WTC11 (cell line): ENCODE data around the gene BANF2. TPM values are rescaled to one million over a fixed set of nuclear protein-coding genes. Genes with fewer than 3 reads are reported as not detected.

Experiments
- ATAC-seq: fragments of 200-7000 bp; cut with Tn5 transposase; 2 replicates; pipeline ENCODE4 v1.10.0; 2021; ENCODE audit warnings: mild to moderate bottlenecking, moderate library complexity
- CTCF ChIA-PET: fragments of 300-600 bp; sonication (Branson Sonifier 250); formaldehyde crosslinking; loops from one replicate; lab custom pipeline; 2021; ENCODE audit warnings: antibody characterized with exemption; lab: Charles Lee
- POLR2A ChIA-PET: fragments of 350-600 bp; sonication (Branson Sonifier 250); formaldehyde crosslinking; loops from one replicate; lab custom pipeline; 2021; ENCODE audit warnings: antibody characterized with exemption; lab: Charles Lee
- DNase-seq: peaks from one replicate; pipeline ENCODE4 v3.0.0; 2021; ENCODE audit warnings: low spot score
- H3K27ac Mint-ChIP-seq: 2 replicates; pipeline ENCODE4 v1.8.0; 2021; ENCODE audit warnings: mixed read lengths
- H3K27me3 Mint-ChIP-seq: 2 replicates; pipeline ENCODE4 v1.8.0; 2021; ENCODE audit warnings: low read depth, mild to moderate bottlenecking, moderate library complexity, mixed read lengths
- H3K36me3 Mint-ChIP-seq: 2 replicates; pipeline ENCODE4 v1.8.0; 2021; ENCODE audit warnings: mixed read lengths
- H3K4me1 Mint-ChIP-seq: 2 replicates; pipeline ENCODE4 v1.8.0; 2022; ENCODE audit warnings: mixed read lengths
- H3K4me3 Mint-ChIP-seq: 2 replicates; pipeline ENCODE4 v1.8.0; 2021; ENCODE audit warnings: mild to moderate bottlenecking, moderate library complexity, mixed read lengths
- H3K9me3 Mint-ChIP-seq: 2 replicates; pipeline ENCODE4 v1.8.0; 2021; ENCODE audit warnings: mixed read lengths
- ATF1 ChIP-seq: sonication (generic); formaldehyde crosslinking; IDR thresholded peaks from 2 replicates; pipeline ENCODE4 v1.8.1; 2023; ENCODE audit warnings: mild to moderate bottlenecking, moderate library complexity, missing genetic modification reagents
- CBFB ChIP-seq: sonication (generic); formaldehyde crosslinking; IDR thresholded peaks from 2 replicates; pipeline ENCODE4 v1.8.1; 2022; ENCODE audit warnings: mild to moderate bottlenecking, low read depth, missing genetic modification reagents
- GABPB1 ChIP-seq: sonication (generic); formaldehyde crosslinking; IDR thresholded peaks from 2 replicates; pipeline ENCODE4 v1.8.1; 2023; ENCODE audit warnings: mild to moderate bottlenecking, missing genetic modification reagents
- HMGA2 ChIP-seq: fragments of 250-450 bp; sonication (Bioruptor Pico); IDR thresholded peaks from 2 replicates; pipeline ENCODE4 v1.4.0; 2021; ENCODE audit warnings: mild to moderate bottlenecking, moderate library complexity
- IRF2 ChIP-seq: sonication (generic); formaldehyde crosslinking; IDR thresholded peaks from 2 replicates; pipeline ENCODE4 v1.8.0; 2022; ENCODE audit warnings: low read depth, missing genetic modification reagents, borderline replicate concordance
- NR1H2 ChIP-seq: sonication (generic); formaldehyde crosslinking; IDR thresholded peaks from 2 replicates; pipeline ENCODE4 v1.9.0; 2021; ENCODE audit warnings: mild to moderate bottlenecking, moderate library complexity, missing genetic modification reagents
- SMAD3 ChIP-seq: sonication (generic); formaldehyde crosslinking; IDR thresholded peaks from 2 replicates; pipeline ENCODE4 v1.8.0; 2022; ENCODE audit warnings: missing genetic modification reagents, mild to moderate bottlenecking, borderline replicate concordance
- SOX15 ChIP-seq: fragments of 250-450 bp; sonication (Bioruptor Pico); IDR thresholded peaks from 2 replicates; pipeline ENCODE4 v1.9.0; 2021; ENCODE audit warnings: mild to moderate bottlenecking
- SP1 ChIP-seq: sonication (generic); formaldehyde crosslinking; conservative IDR thresholded peaks from 2 replicates; pipeline ENCODE4 v1.8.1; 2022; ENCODE audit warnings: missing genetic modification reagents
- TEAD4 ChIP-seq: sonication (generic); formaldehyde crosslinking; IDR thresholded peaks from 2 replicates; pipeline ENCODE4 v1.8.0; 2022; ENCODE audit warnings: mild to moderate bottlenecking, missing genetic modification reagents
- ZNF121 ChIP-seq: sonication (generic); formaldehyde crosslinking; IDR thresholded peaks from 2 replicates; pipeline ENCODE4 v1.8.0; 2023; ENCODE audit warnings: missing genetic modification reagents
- ZNF138 ChIP-seq: sonication (generic); formaldehyde crosslinking; conservative IDR thresholded peaks from 2 replicates; pipeline ENCODE4 v1.8.1; 2022; ENCODE audit warnings: mild to moderate bottlenecking, moderate library complexity, missing genetic modification reagents
- ZNF232 ChIP-seq: sonication (generic); formaldehyde crosslinking; IDR thresholded peaks from 2 replicates; pipeline ENCODE4 v1.8.0; 2022; ENCODE audit warnings: mild to moderate bottlenecking, missing genetic modification reagents
- ZNF396 ChIP-seq: fragments of 250-450 bp; sonication (Bioruptor Pico); IDR thresholded peaks from 2 replicates; pipeline ENCODE4 v1.8.0; 2021; ENCODE audit warnings: mild to moderate bottlenecking, moderate library complexity, borderline replicate concordance
- ZNF416 ChIP-seq: fragments of 250-450 bp; sonication (Bioruptor Pico); IDR thresholded peaks from 2 replicates; pipeline ENCODE4 v1.9.0; 2021; ENCODE audit warnings: mild to moderate bottlenecking, inconsistent platforms
- ZNF423 ChIP-seq: fragments of 250-450 bp; sonication (Bioruptor Pico); IDR thresholded peaks from 2 replicates; pipeline ENCODE4 v2.1.2; 2022; ENCODE audit warnings: mild to moderate bottlenecking, moderate library complexity
- total RNA-seq: library from RNA; stranded (reverse); gene quantifications from 3 replicates; pipeline ENCODE4 v1.2.3, GENCODE V29; 2021
- TF ChIP-seq, protein P1 (sequence below): fragments of 250-450 bp; sonication (Bioruptor Pico); IDR thresholded peaks from 2 replicates; pipeline ENCODE4 v1.9.0; 2021; ENCODE audit warnings: mild to moderate bottlenecking
- TF ChIP-seq, protein P2 (sequence below): sonication (generic); formaldehyde crosslinking; IDR thresholded peaks from 2 replicates; pipeline ENCODE4 v1.8.1; 2023; ENCODE audit warnings: mild to moderate bottlenecking, missing genetic modification reagents
- TF ChIP-seq, protein P3 (sequence below): sonication (generic); formaldehyde crosslinking; IDR thresholded peaks from 2 replicates; pipeline ENCODE4 v1.8.0; 2023; ENCODE audit warnings: missing genetic modification reagents, mild to moderate bottlenecking, borderline replicate concordance
- TF ChIP-seq, protein P4 (sequence below): sonication (generic); formaldehyde crosslinking; IDR thresholded peaks from 2 replicates; pipeline ENCODE4 v1.8.1; 2023; ENCODE audit warnings: mild to moderate bottlenecking, moderate library complexity, missing genetic modification reagents
- TF ChIP-seq, protein P5 (sequence below): fragments of 250-450 bp; sonication (Bioruptor Pico); IDR thresholded peaks from 2 replicates; pipeline ENCODE4 v1.9.0; 2021; ENCODE audit warnings: mild to moderate bottlenecking
- TF ChIP-seq, protein P6 (sequence below): sonication (generic); formaldehyde crosslinking; IDR thresholded peaks from 2 replicates; pipeline ENCODE4 v1.8.1; 2022; ENCODE audit warnings: missing genetic modification reagents, borderline replicate concordance
- TF ChIP-seq, protein P7 (sequence below): sonication (generic); formaldehyde crosslinking; IDR thresholded peaks from 2 replicates; pipeline ENCODE4 v1.8.0; 2023; ENCODE audit warnings: mild to moderate bottlenecking, missing genetic modification reagents

Gene BANF2
- total RNA-seq, 1 experiment from 2014 or later: not detected

DNA sequence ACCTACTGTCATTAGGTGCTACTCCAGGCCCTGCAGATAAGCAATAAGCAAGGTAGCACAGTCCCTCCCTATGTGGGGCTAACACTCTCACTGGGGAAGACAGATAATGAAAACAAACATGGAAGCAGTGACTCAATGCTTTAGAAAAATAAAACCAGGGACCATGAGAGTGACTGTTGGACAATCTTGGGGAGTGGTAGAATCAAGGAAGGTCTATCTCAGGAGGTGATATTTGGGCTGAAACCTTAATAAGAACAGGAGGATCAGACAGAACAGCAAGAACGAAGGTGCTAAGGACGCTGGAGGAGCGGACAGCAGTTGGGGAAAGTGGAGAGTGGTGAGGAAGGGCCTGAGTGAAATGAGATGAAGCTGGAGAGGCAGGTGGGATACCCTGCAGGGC is 58.2 kb downstream of the BANF2 start:
- Mint-ChIP-seq H3K9me3 (peaks cover 46% of the 10 kb centered on the region), H3K4me3 (no peak overlapping the region), H3K27me3 (peaks cover 44% of the 10 kb centered on the region), H3K27ac (no peak overlapping the region), H3K36me3 (peaks cover 30% of the 10 kb centered on the region), H3K4me1 (peaks cover 25% of the 10 kb centered on the region)
- no peak for TF ChIP-seq IRF2
- TF ChIP-seq, protein P1, sequence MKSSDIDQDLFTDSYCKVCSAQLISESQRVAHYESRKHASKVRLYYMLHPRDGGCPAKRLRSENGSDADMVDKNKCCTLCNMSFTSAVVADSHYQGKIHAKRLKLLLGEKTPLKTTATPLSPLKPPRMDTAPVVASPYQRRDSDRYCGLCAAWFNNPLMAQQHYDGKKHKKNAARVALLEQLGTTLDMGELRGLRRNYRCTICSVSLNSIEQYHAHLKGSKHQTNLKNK (CRISPR knock-in tag): no peak
- no peak for TF ChIP-seq ZNF396 (CRISPR knock-in tag)
- TF ChIP-seq, protein P2, sequence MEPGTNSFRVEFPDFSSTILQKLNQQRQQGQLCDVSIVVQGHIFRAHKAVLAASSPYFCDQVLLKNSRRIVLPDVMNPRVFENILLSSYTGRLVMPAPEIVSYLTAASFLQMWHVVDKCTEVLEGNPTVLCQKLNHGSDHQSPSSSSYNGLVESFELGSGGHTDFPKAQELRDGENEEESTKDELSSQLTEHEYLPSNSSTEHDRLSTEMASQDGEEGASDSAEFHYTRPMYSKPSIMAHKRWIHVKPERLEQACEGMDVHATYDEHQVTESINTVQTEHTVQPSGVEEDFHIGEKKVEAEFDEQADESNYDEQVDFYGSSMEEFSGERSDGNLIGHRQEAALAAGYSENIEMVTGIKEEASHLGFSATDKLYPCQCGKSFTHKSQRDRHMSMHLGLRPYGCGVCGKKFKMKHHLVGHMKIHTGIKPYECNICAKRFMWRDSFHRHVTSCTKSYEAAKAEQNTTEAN: no peak
- TF ChIP-seq GABPB1 (CRISPR knock-in tag): no peak
- TF ChIP-seq, protein P3, sequence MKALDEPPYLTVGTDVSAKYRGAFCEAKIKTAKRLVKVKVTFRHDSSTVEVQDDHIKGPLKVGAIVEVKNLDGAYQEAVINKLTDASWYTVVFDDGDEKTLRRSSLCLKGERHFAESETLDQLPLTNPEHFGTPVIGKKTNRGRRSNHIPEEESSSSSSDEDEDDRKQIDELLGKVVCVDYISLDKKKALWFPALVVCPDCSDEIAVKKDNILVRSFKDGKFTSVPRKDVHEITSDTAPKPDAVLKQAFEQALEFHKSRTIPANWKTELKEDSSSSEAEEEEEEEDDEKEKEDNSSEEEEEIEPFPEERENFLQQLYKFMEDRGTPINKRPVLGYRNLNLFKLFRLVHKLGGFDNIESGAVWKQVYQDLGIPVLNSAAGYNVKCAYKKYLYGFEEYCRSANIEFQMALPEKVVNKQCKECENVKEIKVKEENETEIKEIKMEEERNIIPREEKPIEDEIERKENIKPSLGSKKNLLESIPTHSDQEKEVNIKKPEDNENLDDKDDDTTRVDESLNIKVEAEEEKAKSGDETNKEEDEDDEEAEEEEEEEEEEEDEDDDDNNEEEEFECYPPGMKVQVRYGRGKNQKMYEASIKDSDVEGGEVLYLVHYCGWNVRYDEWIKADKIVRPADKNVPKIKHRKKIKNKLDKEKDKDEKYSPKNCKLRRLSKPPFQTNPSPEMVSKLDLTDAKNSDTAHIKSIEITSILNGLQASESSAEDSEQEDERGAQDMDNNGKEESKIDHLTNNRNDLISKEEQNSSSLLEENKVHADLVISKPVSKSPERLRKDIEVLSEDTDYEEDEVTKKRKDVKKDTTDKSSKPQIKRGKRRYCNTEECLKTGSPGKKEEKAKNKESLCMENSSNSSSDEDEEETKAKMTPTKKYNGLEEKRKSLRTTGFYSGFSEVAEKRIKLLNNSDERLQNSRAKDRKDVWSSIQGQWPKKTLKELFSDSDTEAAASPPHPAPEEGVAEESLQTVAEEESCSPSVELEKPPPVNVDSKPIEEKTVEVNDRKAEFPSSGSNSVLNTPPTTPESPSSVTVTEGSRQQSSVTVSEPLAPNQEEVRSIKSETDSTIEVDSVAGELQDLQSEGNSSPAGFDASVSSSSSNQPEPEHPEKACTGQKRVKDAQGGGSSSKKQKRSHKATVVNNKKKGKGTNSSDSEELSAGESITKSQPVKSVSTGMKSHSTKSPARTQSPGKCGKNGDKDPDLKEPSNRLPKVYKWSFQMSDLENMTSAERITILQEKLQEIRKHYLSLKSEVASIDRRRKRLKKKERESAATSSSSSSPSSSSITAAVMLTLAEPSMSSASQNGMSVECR (CRISPR knock-in tag): no peak
- no peak for TF ChIP-seq ATF1 (CRISPR knock-in tag)
- no peak for TF ChIP-seq HMGA2 (CRISPR knock-in tag)
- no peak for TF ChIP-seq SOX15 (CRISPR knock-in tag)
- TF ChIP-seq, protein P4, sequence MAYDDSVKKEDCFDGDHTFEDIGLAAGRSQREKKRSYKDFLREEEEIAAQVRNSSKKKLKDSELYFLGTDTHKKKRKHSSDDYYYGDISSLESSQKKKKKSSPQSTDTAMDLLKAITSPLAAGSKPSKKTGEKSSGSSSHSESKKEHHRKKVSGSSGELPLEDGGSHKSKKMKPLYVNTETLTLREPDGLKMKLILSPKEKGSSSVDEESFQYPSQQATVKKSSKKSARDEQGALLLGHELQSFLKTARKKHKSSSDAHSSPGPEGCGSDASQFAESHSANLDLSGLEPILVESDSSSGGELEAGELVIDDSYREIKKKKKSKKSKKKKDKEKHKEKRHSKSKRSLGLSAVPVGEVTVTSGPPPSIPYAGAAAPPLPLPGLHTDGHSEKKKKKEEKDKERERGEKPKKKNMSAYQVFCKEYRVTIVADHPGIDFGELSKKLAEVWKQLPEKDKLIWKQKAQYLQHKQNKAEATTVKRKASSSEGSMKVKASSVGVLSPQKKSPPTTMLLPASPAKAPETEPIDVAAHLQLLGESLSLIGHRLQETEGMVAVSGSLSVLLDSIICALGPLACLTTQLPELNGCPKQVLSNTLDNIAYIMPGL (CRISPR knock-in tag): no peak
- TF ChIP-seq ZNF121 (CRISPR knock-in tag): no peak
- TF ChIP-seq ZNF423: no peak
- no peak for TF ChIP-seq ZNF138 (CRISPR knock-in tag)
- TF ChIP-seq ZNF232: no peak
- no peak for TF ChIP-seq CBFB (CRISPR knock-in tag)
- TF ChIP-seq SMAD3 (CRISPR knock-in tag): no peak
- TF ChIP-seq TEAD4: no peak
- TF ChIP-seq SP1 (CRISPR knock-in tag): no peak
- TF ChIP-seq ZNF416: no peak
- ChIA-PET POLR2A (no interaction called here), CTCF (no interaction called here)
- DNase-seq (no peak), ATAC-seq (no peak)

DNA sequence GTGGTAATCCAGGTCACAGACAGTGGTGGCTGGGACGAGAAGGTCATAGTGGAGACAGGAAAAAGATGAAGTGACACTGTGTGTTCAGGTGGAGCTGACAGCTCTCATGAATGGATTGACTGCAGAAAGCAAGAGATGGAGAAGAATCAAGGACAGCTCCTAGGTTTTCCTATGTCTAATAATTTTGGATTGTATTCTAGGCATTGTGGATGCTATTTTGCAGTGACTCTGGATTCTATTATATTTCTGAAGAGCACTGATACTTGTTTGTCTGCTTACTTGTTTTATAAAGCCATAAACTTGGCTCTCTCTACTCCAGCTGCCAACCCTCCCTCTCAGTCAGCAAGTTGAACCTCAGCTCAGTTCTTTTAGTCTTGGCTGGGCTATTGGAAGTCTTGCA is 58.7 kb downstream of the BANF2 start:
- DNase-seq (no peak), ATAC-seq (no peak)
- ChIA-PET POLR2A (no interaction called here), CTCF (no interaction called here)
- TF ChIP-seq, protein P5, sequence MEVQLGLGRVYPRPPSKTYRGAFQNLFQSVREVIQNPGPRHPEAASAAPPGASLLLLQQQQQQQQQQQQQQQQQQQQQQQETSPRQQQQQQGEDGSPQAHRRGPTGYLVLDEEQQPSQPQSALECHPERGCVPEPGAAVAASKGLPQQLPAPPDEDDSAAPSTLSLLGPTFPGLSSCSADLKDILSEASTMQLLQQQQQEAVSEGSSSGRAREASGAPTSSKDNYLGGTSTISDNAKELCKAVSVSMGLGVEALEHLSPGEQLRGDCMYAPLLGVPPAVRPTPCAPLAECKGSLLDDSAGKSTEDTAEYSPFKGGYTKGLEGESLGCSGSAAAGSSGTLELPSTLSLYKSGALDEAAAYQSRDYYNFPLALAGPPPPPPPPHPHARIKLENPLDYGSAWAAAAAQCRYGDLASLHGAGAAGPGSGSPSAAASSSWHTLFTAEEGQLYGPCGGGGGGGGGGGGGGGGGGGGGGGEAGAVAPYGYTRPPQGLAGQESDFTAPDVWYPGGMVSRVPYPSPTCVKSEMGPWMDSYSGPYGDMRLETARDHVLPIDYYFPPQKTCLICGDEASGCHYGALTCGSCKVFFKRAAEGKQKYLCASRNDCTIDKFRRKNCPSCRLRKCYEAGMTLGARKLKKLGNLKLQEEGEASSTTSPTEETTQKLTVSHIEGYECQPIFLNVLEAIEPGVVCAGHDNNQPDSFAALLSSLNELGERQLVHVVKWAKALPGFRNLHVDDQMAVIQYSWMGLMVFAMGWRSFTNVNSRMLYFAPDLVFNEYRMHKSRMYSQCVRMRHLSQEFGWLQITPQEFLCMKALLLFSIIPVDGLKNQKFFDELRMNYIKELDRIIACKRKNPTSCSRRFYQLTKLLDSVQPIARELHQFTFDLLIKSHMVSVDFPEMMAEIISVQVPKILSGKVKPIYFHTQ (CRISPR knock-in tag): no peak
- TF ChIP-seq NR1H2 (CRISPR knock-in tag) (no peak), ATF1 (CRISPR knock-in tag) (no peak), ZNF232 (no peak)
- TF ChIP-seq, protein P6, sequence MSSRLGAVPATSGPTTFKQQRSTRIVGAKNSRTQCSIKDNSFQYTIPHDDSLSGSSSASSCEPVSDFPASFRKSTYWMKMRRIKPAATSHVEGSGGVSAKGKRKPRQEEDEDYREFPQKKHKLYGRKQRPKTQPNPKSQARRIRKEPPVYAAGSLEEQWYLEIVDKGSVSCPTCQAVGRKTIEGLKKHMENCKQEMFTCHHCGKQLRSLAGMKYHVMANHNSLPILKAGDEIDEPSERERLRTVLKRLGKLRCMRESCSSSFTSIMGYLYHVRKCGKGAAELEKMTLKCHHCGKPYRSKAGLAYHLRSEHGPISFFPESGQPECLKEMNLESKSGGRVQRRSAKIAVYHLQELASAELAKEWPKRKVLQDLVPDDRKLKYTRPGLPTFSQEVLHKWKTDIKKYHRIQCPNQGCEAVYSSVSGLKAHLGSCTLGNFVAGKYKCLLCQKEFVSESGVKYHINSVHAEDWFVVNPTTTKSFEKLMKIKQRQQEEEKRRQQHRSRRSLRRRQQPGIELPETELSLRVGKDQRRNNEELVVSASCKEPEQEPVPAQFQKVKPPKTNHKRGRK (CRISPR knock-in tag): no peak
- TF ChIP-seq, protein P7, sequence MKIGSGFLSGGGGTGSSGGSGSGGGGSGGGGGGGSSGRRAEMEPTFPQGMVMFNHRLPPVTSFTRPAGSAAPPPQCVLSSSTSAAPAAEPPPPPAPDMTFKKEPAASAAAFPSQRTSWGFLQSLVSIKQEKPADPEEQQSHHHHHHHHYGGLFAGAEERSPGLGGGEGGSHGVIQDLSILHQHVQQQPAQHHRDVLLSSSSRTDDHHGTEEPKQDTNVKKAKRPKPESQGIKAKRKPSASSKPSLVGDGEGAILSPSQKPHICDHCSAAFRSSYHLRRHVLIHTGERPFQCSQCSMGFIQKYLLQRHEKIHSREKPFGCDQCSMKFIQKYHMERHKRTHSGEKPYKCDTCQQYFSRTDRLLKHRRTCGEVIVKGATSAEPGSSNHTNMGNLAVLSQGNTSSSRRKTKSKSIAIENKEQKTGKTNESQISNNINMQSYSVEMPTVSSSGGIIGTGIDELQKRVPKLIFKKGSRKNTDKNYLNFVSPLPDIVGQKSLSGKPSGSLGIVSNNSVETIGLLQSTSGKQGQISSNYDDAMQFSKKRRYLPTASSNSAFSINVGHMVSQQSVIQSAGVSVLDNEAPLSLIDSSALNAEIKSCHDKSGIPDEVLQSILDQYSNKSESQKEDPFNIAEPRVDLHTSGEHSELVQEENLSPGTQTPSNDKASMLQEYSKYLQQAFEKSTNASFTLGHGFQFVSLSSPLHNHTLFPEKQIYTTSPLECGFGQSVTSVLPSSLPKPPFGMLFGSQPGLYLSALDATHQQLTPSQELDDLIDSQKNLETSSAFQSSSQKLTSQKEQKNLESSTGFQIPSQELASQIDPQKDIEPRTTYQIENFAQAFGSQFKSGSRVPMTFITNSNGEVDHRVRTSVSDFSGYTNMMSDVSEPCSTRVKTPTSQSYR (CRISPR knock-in tag): no peak
- H3K4me3 Mint-ChIP-seq: no peak overlapping the region
- H3K27me3 Mint-ChIP-seq: peaks cover 39% of the 10 kb centered on the region
- H3K27ac Mint-ChIP-seq: no peak overlapping the region
- H3K9me3 Mint-ChIP-seq: peaks cover 44% of the 10 kb centered on the region
- peaks cover 25% of the 10 kb centered on the region for H3K4me1 Mint-ChIP-seq
- peaks cover 29% of the 10 kb centered on the region for H3K36me3 Mint-ChIP-seq
